HG03521 (cell line): ENCODE data around the gene INPP5B.
"Not testable (repeated sequence)": the region's sequence is repeated elsewhere in the genome, so short reads cannot be mapped to it uniquely, and the experiment has no call there.

Source experiments
- ATAC-seq: cut with Tn5 transposase; IDR thresholded peaks from one replicate; pipeline ENCODE4 v1.9.1; 2021; ENCODE audit warnings: mild to moderate bottlenecking, moderate library complexity; ENCODE audit not compliant: unreplicated experiment

Gene INPP5B

GRCh38 chr1:37915476-37916093, 31.3 kb downstream of the INPP5B start:
- no peak for ATAC-seq

DNA sequence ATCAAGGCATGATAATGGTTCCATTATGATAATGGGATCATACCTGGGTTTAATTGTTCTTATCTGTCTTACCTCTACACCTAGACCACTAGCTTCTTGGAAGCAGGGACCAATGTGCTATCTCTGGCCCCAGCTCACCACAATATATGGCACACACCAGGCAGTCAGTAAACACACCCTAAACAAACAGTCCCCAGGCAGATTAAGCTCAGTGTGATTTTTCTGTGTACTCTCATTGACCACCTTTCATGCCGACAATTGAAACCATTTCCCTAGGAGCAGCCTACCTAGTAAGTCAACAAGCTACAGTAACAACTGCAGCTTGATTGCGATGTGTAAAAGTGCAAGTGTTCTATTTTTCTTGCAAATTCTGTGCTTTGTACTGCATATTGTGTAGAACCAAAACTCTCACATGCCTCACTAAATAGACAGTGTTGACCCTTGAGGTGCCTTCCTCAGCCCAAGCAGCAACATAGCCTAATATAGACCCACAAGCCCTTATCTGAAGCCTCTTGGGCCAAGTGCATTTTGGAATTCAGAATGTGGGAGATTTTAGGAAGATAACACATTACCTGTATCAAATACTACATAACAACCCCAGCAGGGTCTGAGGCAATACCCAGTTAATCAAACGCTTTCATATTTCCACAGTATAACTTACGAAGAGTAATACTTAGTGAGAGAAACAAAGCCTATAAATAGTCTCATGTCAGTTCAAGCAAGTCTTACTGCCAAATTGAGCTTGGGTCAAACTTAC, 32.0 kb downstream of the INPP5B start:
- ATAC-seq, result no peak

GRCh38 chr1:37911478-37911877, 35.4 kb downstream of the INPP5B start:
- not testable (repeated sequence) for ATAC-seq

DNA sequence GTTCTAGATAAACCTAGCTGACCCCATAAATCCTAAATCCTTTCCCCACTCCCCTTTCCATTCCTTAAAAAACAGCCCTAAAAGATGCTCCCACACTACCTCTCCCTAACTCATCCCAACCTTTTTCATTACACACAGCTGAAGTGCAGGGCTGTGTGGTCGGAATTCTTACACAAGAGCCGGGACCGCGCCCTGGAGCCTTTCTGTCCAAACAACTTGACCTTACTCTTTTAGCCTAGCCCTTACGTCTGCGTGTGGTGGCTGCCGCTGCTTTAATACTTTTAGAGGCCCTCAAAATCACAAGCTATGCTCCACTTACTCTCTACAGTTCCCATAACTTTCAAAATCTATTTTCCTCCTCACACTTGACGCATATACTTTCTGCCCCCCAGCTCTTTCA, 36.0 kb downstream of the INPP5B start:
- ATAC-seq, result not testable (repeated sequence)

- ATAC-seq, result not testable (repeated sequence)
Observed at GRCh38 chr1:37908531-37908930, 38.3 kb downstream of the INPP5B start.

GRCh38 chr1:37907416-37908125, 39.3 kb downstream of the INPP5B start:
- not testable (repeated sequence) for ATAC-seq

- ATAC-seq, result not testable (repeated sequence)
Observed at GRCh38 chr1:37906591-37906990, 40.3 kb downstream of the INPP5B start.

GRCh38 chr1:37905727-37906126, 41.1 kb downstream of the INPP5B start:
- ATAC-seq, result no peak

DNA sequence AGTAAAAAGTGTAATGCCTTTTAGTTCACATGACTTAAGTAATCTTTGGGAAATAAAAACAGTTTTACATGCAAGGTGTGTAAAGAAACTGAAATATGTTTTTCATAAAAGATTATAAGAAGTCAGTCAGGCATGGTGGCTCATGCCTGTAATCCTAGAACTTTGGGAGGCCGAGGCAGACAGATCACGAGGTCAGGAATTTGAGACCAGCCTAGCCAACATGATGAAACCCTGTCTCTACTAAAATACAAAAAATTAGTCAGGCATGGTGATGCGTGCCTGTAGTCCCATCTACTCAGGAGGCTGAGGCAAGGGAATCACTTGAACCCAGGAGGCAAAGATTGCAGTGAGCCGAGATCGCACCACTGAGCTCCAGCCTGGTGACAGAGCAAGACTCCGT, 42.9 kb downstream of the INPP5B start:
- not testable (repeated sequence) for ATAC-seq

- ATAC-seq, result no peak
Observed at GRCh38 chr1:37902983-37903382, 43.9 kb downstream of the INPP5B start.

DNA sequence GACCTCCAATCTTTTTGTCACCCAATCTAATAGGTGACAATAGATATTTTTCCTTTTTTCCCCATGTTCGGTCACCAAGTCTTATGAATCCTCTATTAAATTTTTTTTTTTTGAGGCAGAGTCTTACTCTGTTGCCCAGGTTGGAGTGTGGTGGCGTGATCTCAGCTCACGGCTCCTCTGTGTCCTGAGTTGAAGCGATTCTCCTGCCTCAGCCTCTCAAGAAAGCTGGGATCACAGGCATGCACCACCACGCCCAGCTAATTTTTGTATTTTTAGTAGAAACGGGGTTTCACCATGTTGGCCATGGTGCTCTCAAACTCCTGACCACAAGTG, 45.0 kb downstream of the INPP5B start:
- no peak for ATAC-seq

- peak; percentile 46 for ATAC-seq
Observed at GRCh38 chr1:37901191-37901892, 45.5 kb downstream of the INPP5B start.

DNA sequence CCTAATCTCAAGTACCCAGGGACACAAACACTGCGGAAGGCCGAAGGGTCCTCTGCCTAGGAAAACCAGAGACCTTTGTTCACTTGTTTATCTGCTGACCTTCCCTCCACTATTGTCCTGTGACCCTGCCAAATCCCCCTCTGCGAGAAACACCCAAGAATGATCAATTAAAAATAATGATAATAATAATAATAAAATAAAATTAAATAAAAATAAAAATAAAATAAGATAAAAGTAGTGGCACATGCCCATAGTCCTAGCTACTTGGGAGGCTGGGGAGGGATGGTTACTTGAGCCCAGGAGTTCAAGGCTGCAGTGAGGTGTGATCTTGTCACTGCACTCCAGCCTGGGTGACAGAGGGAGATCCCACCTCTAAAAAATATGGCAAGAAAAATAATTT, 49.3 kb downstream of the INPP5B start:
- not testable (repeated sequence) for ATAC-seq

- no peak for ATAC-seq
Observed at GRCh38 chr1:37893673-37894072, 53.2 kb downstream of the INPP5B start.

- no peak for ATAC-seq
Observed at GRCh38 chr1:37892151-37893047, 54.5 kb downstream of the INPP5B start.

DNA sequence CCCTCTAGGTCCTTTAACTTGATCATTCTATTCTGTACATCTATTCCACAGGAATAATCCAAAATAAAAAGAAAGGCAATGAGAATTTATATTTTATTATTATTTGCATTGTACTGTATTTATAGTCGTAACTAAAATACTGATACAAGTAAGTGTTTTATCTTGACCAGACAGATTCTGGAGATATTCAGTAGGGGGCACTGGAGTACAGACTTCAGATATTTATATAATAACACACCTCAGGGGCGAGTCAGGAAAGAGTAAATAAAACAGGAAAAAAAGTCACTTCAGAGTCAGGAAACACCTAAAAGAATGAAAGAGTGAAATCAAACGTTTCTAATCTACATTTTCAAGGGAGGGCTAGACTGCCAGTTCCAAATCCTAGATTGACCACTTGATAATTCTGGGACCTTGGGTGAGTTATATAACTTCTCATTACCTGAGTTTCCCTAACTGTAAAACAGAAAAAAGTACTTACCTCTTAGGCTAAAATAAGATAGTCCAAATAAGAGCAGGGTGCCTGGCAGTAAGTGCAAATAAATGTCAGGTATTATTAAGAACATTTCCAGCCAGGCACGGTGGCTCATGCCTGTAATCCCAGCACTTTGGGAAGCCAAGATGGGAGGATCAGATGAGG, 56.4 kb downstream of the INPP5B start:
- ATAC-seq, result no peak

- ATAC-seq, result no peak
Observed at GRCh38 chr1:37888022-37888700, 58.7 kb downstream of the INPP5B start.

- no peak for ATAC-seq
Observed at GRCh38 chr1:37884145-37884544, 62.7 kb downstream of the INPP5B start.

DNA sequence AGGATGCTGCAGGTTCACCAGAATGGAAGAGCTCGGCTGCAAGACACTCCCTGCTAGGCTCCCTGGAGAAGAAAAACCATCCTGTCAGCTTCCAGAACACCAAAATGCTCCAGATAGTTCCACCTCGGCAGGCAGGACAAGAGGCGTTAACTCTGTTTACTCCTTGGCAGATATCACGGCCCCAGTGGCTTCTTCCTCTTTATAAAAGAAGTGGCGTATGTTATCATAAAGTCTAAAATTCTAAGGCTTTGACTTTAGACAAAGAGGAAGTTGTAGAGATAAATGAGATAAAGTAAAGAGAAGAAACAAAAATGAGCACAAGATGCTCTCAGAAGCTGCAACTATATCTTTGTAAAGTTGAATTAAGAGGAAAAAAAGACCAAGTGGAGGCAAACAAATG, 63.2 kb downstream of the INPP5B start:
- no peak for ATAC-seq
